Measurements from ENCODE around the gene LCN12.

Gene LCN12, protein sequence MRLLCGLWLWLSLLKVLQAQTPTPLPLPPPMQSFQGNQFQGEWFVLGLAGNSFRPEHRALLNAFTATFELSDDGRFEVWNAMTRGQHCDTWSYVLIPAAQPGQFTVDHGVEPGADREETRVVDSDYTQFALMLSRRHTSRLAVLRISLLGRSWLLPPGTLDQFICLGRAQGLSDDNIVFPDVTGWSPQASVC

DNA sequence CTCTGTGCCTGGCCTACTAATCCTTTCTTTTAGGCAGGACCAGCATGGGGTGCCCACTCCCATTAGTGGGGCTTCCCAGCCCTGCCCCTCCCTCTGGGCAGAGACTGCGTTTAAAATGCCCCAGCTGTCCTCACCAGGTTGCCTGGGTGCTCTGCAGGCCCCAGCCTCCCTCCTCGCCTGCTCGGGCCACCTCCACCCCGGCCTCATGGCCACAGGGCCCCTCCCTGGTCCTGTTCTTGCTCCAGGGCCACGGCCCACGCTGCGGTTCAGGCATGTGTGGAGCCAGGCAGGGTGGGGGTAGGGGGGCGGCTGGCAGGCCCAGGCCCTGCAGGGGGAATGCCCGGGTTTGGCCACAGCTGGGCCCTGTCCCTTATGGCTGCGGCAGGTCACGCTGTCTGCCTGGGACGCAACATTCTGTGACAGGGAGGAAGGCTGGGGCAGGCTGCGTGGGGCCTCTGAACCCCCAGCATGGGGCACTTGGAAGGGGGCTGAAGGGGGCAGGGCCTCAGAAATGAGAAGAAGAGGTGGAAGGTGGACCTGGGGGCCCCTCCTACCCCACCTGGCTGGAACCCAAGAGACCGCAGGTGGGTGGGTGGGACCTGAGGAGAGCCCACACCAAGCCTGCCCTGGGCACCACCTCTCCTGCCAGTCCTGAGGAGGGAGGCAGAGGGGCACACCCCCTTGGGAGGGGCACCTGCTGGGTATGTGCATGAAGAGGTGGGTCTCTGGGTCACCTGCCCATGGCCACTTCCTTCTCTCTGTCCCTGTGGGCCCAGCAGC, at the start of gene LCN12:
TSS of gene LCN12 (plus strand) at position 733 of the 780 bp plus-strand sequence. CDS start 55 bp downstream, outside the sequence.
- no peak for DNase-seq (ENCODE audit: low read depth)

DNA sequence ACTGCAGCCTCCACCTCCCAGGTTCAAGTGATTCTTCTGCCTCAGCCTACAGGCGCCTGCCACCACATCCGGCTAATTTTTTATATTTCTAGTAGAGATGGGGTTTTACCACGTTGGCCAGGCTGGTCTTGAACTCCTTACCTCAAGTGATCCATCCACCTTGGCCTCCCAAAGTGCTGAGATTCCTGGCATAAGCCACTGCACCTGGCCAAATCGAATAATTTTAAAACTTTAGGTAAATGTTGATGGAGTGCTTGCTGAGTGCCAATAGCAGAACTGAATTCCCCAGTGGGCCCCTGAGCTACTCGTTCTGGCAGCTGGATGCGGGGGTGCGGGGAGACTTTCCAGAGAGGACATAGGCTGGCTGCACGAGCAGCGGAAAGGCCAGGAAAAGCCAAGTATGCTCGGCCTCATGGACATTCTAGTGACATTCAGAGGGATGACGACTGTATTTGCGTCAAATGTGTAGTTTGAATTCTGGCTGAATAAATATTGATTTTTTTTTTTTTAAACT, 49.0 kb upstream of the LCN12 start:
- no peak for DNase-seq (ENCODE audit: low read depth)

DNA sequence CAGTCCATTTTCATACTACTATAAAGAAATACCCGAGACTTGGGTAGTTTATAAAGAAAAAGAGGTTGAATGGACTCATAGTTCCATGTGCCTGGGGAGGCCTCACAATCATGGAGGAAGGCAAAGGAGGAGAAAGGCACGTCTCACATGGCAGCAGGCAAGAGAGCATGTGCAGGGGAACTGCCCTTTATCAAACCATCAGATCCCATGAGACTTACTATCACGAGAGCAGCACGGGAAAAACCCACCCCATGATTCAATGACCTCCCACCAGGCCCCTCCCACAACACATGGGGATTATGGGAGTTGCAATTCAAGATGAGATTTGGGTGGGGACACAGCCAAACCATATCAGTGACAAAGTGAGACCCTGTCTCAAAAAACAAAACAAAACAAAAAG, 45.8 kb upstream of the LCN12 start:
- no peak for DNase-seq (ENCODE audit: low read depth)

DNA sequence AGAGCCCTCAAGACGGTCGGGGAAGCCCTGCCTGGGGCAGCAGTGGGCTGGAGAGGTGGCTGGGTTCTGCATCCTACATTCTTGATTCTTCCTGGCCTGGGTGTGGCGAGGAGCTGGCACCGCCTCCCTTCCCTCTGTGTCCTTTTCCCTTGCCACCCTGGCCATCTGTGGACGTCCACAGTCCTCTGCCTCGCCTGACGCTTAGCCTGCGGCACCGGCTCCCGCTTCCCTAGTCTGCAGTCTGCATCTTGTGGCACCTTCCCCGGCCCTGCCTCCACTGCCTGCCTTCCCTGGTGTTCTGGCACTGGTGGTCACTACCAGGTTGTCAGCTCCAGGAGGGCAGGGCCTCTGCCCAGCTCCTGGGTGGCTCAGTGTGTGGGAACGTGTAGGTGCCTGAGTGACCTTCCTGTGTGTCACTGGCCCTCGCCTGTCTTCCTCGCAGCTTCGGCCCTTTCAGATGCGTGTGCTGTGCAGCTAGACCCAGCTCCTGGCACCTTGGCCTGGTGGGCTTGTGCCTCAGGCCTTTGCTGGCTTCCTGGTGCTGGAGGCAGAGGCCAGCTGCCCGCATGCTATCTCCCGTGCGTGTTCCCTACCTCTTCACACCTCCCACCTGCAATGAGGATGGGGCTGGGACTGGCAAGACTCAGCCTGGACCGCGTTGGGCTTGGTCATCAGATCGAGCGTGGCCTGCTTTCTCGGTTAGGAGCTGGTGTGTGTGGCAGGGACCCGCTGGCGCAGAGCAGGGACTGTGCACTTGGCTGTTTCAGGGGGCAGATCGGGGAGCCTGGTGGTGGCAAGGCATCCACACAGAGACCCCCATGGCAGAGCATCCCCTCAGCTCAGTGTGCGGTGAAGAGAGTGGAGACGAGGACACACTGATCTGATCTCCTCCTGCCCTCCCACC, 44.8 kb upstream of the LCN12 start:
- DNase-seq (ENCODE audit: low read depth): no peak

DNA sequence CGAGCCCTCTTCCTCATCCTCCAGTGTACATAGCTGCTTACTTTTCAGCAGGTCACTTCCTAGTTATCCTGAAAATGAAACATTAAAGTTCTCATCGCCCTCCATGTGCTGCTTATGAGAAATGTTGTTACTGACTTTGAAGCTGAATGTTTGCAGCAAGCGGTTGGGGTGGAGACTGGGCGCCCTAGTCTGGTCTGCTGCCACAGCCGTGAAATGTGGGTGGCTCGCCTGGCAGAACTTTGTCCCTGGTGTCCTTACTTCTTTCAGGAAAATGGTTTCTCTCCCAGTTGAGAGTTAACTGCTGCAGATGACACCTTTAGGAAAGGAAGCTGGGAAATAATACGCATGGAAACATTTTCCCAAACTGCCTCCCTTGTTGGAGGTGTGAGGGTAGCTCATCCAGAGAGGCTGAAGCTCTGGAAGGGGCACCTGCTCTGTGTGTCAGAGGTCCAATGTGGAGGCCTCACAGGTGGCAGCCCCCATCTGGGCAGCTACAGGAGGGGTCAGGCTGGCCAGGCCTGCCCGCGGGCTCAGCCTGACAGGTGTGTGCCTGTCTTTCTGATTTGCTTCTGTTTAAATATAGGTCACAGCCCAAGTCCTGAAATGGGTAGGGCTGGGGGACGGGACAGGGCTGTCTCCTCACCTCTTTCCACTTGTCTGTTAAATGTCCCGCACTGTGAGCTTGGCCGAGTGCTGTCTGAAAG, 41.7 kb upstream of the LCN12 start:
- no peak for DNase-seq (ENCODE audit: low read depth)

DNA sequence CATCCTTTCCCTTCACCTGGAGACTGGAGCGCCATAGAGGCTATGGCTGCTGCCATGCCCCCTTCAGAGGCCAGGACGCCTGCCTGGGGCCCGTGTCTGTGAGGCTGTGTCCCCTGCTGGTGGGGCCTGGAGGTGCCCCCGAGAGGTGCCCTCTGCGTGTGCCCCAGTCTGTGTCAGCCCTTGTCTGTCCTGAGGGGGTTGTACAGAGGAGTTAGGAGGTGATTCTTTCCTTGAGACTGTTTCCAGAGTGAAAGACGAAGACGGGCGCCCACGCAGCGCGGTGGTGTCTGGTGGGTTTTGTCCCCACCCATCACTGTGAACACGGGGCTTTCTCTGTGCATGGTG, 41.2 kb upstream of the LCN12 start:
- no peak for DNase-seq (ENCODE audit: low read depth)

DNA sequence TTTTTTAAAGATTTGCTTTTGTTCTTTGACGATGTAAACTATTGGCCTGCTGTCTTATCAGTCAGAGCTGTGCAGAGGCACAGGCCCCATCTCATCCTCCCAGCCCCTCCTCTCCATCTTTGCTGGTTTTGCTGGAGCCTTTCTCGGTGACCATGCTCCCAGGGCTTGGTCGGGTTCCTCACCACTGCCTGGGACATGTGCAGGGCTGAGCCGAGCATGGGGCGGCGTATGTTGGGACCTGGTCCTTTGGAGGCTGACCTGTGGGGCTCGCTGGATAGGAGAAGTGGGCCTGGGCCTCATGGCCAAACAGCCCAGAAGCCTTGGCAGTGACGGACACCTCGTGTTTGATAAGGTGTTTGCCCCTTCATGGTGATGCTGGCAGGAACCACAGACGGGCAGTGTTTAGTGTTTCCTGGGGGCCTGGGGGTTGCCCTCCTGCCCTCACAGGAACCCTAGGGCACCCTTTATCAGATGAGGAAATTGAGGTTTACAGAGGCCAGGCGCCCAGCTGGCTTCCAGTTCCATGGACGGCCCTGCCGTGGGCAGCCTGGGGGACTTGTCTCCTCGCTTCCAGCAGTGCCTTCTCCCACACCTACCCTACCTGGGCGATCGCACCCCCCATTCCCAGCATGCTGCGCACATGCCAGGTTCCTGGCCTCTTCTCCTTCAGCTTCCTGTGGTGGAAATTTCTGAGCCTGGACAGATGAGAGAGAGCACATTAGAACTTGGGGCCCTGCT, 38.2 kb upstream of the LCN12 start:
- DNase-seq (ENCODE audit: low read depth): no peak

DNA sequence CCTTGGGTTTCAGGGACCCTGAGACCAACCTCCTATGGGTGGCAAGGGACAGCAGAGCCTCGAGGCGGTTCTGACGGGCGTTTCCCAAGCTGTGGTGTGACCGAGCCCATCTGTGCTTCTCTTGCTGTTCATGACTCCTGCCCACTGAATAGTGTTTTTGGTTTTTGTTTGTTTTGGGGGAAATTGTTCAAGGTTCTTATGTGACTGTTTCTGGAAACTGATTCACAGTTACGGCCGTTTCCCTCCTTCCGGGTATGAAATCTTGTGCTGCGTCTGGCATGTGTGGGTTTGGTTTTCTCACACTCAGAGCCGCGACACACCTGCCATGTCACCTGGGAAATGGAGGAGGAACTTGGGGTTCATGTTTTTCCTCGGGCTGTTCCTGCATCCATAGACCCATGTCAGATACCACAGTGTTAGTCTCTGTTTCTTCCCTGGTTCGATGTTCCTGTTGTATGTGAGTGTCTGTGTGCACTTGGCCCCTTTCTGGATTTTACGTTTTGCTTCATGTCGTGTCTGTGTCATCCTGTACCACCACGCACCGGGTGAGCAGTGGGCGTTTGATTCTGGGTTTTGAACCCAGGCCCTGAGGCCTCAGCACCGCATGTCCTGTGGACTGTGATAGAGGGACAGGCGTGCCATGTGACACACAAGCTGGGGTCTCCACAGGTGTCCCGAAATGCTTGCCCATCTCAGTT, 36.3 kb upstream of the LCN12 start:
- DNase-seq (ENCODE audit: low read depth): no peak

DNA sequence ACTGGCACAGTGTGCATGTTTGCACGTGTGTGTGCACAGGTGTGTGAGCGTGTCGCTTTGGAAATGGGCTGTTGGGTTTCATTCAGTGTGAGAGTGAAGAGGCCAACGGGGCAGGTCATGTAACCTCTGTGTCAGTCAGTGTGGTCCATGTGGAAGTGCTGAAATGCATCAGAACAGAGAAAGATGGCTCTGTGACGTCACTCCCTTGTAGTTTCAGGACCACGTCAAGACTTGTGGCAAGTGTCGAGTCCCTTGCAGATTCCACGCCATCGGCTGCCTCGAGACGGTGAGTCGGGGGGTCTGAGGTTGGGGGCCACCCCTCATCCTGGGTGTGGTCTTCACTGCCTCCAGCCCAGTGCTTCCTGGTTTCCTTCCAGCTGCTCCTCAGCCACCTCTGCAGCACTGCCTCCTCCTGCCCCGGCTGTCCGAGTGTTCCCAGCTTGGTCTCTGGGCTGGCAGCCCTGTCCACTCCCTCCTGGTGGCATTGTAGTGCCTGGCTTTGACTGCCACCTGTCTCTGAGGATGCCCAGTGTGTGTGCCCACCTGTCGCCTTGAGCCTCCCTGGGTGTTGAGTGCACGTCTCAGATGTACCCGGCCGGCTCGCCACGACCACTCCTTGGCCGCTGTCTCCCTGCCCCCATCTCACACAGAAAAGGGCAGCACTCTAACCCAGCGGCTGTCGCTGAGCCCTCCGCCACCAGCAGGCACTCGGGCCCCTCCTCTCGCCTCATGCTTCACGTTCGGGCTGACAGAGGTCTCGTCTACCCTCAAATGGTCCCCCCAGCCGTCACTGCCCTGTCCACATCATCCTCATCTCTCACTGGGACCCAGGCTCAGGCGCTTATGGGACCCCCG, 35.5 kb upstream of the LCN12 start:
- DNase-seq (ENCODE audit: low read depth): no peak

DNA sequence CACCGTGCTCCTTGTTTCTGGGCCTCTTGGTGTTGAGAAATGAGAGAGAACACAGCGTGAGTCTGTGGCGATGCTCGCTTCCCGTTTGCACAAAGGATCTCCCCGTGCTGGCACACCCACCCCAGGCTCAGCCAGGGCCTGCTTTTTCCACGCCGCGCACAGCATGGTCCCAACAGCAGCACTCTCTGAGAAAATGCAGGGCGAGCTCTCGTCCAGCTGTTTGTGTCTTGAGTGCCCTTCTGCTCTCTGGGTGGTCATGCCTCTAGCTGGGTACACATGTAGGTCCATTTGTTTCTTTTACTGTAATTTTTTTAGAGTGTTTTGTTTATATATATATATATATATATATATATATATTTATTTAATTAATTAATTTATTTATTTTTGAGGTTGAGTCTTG, 34.2 kb upstream of the LCN12 start:
- DNase-seq (ENCODE audit: low read depth): no peak

DNA sequence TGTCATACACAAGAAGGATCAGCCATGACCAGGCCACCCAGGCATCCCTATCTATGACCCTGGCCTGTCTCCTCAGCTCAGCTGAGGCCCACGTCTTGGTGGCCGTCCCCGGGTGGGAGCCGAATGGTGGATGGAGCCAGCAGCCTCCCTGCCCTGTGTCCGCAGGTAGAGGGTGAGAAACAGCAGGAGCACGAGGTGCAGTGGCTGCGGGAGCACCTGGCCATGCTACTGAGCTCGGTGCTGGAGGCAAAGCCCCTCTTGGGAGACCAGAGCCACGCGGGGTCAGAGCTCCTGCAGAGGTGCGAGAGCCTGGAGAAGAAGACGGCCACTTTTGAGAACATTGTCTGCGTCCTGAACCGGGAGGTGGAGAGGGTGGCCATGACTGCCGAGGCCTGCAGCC, 32.0 kb upstream of the LCN12 start:
- DNase-seq (ENCODE audit: low read depth): no peak

DNA sequence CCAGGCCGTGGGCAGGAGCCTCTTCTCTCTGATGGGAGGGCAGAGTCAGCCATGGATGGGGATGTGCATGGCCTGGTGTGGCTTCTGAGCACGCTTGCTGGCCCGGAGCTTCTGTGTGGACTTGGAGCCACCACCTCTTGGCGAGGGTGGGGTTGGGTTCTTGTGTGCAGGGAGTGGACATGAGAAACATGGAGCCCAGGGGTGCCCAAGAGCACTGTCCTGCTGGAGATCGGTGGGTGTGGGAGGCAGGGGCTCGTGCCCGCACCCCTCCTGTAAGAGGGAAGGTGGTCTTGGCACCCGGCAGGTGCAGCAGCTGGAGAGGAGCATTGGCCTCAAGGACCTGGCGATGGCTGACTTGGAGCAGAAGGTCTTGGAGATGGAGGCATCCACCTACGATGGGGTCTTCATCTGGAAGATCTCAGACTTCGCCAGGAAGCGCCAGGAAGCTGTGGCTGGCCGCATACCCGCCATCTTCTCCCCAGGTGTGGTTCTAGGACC, 31.3 kb upstream of the LCN12 start:
- DNase-seq (ENCODE audit: low read depth): no peak

DNA sequence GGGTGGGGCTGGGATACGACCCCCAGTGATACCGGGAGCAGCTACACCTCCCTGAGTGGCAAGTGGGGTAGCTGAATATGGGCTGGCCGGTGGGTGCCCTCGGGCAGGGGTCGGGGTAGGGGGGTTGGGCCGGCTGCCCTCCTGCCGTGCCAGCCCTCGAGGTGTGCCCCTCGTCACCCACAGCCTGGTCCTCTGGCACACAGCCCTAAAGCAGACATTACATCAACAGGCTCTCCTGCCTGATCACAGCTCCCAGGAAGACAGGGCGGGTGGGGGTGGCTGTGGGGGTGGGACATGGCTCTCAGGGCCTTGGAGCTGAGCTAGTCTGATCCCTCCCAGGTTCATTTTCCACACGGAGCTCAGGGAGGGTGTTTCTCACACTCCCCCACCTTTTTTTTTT, 30.8 kb upstream of the LCN12 start:
- no peak for DNase-seq (ENCODE audit: low read depth)

DNA sequence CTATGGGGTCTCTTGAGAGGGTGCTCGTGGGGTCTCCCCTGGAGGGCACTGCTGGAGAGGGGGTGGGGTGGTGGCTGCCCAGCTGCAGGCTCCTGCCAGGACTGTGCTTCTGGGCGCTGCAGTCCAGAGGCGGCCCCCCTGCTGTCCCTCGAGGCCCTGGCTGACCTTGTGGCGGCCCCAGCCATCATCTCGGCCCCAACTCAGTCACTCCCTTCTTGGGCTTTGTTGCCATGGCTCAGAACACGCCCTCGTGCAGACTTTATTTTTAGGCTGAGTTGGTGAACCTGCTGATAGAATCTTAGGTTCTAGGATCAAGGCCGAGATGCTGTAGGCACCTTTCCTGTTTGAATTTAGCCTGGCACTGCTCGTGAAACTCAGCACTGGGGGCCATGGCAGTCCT, 30.4 kb upstream of the LCN12 start:
- DNase-seq (ENCODE audit: low read depth): no peak

DNA sequence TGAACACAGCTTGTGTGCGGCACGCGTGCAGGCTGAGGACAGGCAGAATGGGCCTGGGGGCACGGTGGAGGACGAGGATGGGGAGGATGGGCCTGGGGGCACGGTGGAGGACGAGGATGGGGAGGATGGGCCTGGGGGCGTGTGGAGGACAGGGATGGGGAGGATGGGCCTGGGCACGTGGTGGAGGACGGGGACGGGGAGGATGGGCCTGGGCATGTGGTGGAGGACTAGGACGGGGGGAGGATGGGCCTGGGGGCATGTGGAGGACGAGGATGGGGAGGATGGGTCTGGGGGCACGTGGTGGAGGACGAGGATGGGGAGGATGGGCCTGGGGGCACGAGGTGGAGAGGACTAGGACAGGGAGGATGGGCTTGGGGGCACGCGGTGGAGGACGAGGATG, 29.5 kb upstream of the LCN12 start:
- DNase-seq (ENCODE audit: low read depth): no peak

DNA sequence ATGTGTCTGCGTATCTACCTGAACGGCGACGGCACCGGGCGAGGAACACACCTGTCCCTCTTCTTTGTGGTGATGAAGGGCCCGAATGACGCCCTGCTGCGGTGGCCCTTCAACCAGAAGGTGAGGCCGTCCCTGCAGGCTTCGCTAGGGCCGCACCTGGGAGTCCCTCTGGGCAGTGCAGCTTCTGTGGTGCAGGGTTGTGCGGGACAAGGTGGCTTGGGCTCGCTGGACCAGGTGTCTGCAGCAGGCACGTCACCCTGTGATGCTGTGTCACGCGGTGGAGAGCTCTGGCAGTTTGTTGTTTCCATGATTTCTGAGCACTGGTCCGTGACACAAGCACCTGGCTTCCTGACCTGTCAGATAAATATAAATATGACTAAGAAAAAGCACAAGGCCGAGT, 28.2 kb upstream of the LCN12 start:
- no peak for DNase-seq (ENCODE audit: low read depth)

DNA sequence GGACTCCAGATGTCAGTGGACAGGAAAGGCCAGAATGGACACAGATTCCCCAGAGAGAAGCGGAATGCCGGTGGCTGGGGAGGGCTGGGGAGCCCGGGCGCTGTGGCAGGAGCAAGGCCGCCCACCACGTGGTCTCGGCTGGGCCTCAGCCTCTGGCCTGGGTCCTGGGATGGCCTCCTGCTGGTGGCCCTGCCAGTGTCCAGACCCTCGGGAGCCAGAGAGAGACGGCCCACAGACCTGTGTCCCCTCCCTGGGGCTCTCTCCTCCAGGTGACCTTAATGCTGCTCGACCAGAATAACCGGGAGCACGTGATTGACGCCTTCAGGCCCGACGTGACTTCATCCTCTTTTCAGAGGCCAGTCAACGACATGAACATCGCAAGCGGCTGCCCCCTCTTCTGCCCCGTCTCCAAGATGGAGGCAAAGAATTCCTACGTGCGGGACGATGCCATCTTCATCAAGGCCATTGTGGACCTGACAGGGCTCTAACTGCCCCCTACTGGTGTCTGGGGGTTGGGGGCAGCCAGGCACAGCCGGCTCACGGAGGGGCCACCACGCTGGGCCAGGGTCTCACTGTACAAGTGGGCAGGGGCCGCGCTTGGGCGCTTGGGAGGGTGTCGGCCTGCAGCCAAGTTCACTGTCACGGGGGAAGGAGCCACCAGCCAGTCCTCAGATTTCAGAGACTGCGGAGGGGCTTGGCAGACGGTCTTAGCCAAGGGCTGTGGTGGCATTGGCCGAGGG, 26.5 kb upstream of the LCN12 start:
- DNase-seq (ENCODE audit: low read depth): no peak

DNA sequence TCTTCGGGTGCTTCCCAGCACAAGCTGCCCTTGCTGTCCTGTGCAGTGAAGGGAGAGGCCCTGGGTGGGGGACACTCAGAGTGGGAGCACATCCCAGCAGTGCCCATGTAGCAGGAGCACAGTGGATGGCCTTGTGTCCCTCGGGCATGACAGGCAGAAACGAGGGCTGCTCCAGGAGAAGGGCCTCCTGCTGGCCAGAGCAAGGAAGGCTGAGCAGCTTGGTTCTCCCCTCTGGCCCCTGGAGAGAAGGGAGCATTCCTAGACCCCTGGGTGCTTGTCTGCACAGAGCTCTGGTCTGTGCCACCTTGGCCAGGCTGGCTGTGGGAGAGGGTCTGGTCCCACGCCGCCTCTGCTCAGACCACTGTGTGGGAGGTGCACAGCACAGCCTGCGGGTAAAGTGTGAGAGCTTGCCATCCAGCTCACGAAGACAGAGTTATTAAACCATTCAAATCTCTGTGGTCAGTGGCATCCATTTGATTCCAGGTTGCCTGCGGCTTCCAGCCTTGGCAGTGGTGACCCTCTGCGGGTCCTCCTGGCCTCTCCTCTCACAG, 25.8 kb upstream of the LCN12 start:
- no peak for DNase-seq (ENCODE audit: low read depth)

DNA sequence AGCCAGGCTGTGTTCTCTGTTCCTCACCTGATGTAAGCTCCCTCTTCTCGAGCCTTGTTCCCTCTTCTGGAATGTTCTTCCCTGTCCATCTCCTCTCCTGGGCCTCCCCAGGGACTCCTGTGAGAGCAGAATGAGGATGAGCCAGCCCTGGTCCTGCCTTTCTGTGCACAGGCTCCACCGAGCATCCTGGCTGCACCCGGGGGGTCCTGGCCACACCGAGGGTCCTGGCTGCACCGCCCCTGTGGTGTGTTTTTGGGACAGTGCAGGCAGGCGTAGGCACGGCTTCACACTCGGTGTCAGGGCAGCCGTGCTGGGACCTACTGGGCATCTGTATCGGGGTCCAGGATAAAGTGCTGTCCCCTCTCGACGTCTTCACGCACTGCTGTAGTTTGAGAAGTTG, 25.3 kb upstream of the LCN12 start:
- DNase-seq (ENCODE audit: low read depth): no peak

Measured in activated T-cell treated with anti-CD3 and anti-CD28 coated beads for 24 hours (primary cell).